ENCODE data around the gene PDE6G.

The PDE6G gene

GRCh38 chr17:81656118-81656743, at the start of gene PDE6G:
Gene PDE6G, minus strand, starts transcription at chr17:81656542. Its CDS starts 3,237 bp downstream, at chr17:81653305.
- DNase-seq, result no peak

GRCh38 chr17:81705518-81706231, 49.3 kb upstream of the PDE6G start:
- DNase-seq, result no peak

- no peak for DNase-seq
Observed at GRCh38 chr17:81703747-81704654, 47.7 kb upstream of the PDE6G start.

- DNase-seq, result peak; percentile 93
Observed at GRCh38 chr17:81702934-81703746, 46.8 kb upstream of the PDE6G start, which contains the start of gene MRPL12. Gene MRPL12, plus strand, starts transcription at chr17:81703367. Its CDS starts 135 bp downstream, at chr17:81703502.

GRCh38 chr17:81701288-81702071, 45.1 kb upstream of the PDE6G start:
- no peak for DNase-seq

GRCh38 chr17:81700353-81701287, 44.3 kb upstream of the PDE6G start:
- DNase-seq, result no peak

GRCh38 chr17:81697261-81698044, 41.1 kb upstream of the PDE6G start:
- DNase-seq, result no peak

- no peak for DNase-seq
Observed at GRCh38 chr17:81696218-81696941, 40.0 kb upstream of the PDE6G start.

- no peak for DNase-seq
Observed at GRCh38 chr17:81695801-81696200, 39.5 kb upstream of the PDE6G start.

- DNase-seq, result no peak
Observed at GRCh38 chr17:81695211-81695610, 38.9 kb upstream of the PDE6G start.

GRCh38 chr17:81694810-81695209, 38.5 kb upstream of the PDE6G start:
- no peak for DNase-seq

GRCh38 chr17:81693509-81694210, 37.3 kb upstream of the PDE6G start:
- no peak for DNase-seq

- DNase-seq, result no peak
Observed at GRCh38 chr17:81691608-81692007, 35.3 kb upstream of the PDE6G start.

GRCh38 chr17:81691196-81691595, 34.9 kb upstream of the PDE6G start:
- no peak for DNase-seq

- no peak for DNase-seq
Observed at GRCh38 chr17:81690549-81690948, 34.2 kb upstream of the PDE6G start.

- no peak for DNase-seq
Observed at GRCh38 chr17:81690066-81690465, 33.7 kb upstream of the PDE6G start.

- no peak for DNase-seq
Observed at GRCh38 chr17:81688616-81689015, 32.3 kb upstream of the PDE6G start.

All from left hindlimb (tissue), 1 donor.